Immature natural killer cell (primary cell): Measurements from ENCODE around the gene NMUR1. TPM values are rescaled to one million over a fixed set of nuclear protein-coding genes. Genes with fewer than 3 reads are reported as not detected.
A peak's percentile ranks its signal among the peaks of the same experiment; 100 is the strongest.
"Not testable (repeated sequence)": the region's sequence is repeated elsewhere in the genome, so short reads cannot be mapped to it uniquely, and the experiment has no call there.

ENCODE experiments used
- DNase-seq, 3 donors: peaks; one replicate each; pipeline ENCODE4 v3.0.0; 2022; ENCODE audit warnings: mixed read lengths in 1 of 3
- H3K27ac Mint-ChIP-seq, 6 donors: one replicate each; pipeline ENCODE4 v1.8.0; 2020; ENCODE audit warnings: mixed read lengths in 6 of 6, mild to moderate bottlenecking in 5 of 6, inconsistent platforms in 4 of 6, moderate library complexity in 3 of 6
- H3K27me3 Mint-ChIP-seq, 3 donors: one replicate each; pipeline ENCODE4 v1.8.0; 2020 to 2021; ENCODE audit warnings: low read depth in 3 of 3, mild to moderate bottlenecking in 3 of 3, mixed read lengths in 3 of 3, moderate library complexity in 3 of 3, inconsistent platforms in 1 of 3
- H3K36me3 Mint-ChIP-seq, 3 donors: one replicate each; pipeline ENCODE4 v1.8.0; 2020; ENCODE audit warnings: mixed read lengths in 3 of 3, inconsistent platforms in 2 of 3, mild to moderate bottlenecking in 2 of 3
- H3K4me1 Mint-ChIP-seq, 2 donors: one replicate each; pipeline ENCODE4 v1.8.0; 2020; ENCODE audit warnings: inconsistent platforms in 2 of 2, mild to moderate bottlenecking in 2 of 2, mixed read lengths in 2 of 2, moderate library complexity in 1 of 2
- H3K4me3 Mint-ChIP-seq, 5 donors: one replicate each; pipeline ENCODE4 v1.8.0; 2020; ENCODE audit warnings: mild to moderate bottlenecking in 5 of 5, mixed read lengths in 5 of 5, inconsistent platforms in 3 of 5, moderate library complexity in 3 of 5
- H3K9me3 Mint-ChIP-seq, 6 donors: one replicate each; pipeline ENCODE4 v1.8.0; 2020; ENCODE audit warnings: mild to moderate bottlenecking in 6 of 6, mixed read lengths in 6 of 6, inconsistent platforms in 4 of 6, moderate library complexity in 3 of 6
- polyA plus RNA-seq, 3 donors: library from polyadenylated mRNA; unstranded; fragments of 300-500 nt; fragmentation: Illumina TruSeq; gene quantifications; one replicate each; pipeline ENCODE4 v1.2.3, GENCODE V29; 2021

Gene NMUR1
- polyA plus RNA-seq, 3 donors from 2014 or later: 34.6 to 54.4 (median 37.2) TPM

DNA sequence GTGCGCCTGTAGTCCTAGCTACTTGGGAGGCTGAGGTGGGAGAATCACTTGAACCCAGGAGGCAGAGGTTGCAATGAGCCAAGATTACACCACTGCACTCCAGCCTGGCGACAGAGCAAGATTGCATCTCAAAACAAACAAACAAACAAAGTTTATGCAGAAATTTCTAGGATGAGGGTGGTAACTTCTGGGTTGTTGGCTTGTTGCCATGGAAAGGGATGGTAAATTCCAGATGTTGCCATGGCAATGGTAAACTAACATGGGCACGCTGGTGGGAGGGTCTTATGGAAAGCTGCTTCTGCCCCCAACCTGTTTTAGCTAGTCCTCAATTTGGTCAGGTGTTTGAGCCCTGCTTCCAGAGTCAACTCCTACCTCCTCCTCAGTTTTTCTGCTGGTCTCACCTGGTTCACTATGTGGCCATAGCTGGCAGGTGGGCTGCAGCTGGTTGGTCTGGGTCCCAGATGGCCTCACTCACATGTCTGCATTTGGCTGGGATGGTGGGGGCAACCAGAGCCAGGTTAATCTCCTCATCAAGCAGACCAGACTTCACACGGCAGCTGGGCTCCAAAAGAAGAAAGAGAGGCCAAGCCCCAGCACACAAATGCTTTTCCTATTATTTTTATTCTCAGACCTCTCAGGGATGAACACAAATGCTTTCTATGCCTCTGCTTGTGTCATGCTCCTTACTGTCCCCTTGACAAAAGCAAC lies 35.8 kb upstream of the NMUR1 start:
- Mint-ChIP-seq H3K27ac (peak overlapping the region in 1 of 6 donors; percentile 46), H3K9me3 (no peaks in the 10 kb centered on the region), H3K36me3 (no peaks in the 10 kb centered on the region), H3K27me3 (no peaks in the 10 kb centered on the region), H3K4me3 (no peak overlapping the region), H3K4me1 (peaks cover 0 to 6% of the 10 kb centered on the region in 2 donors)
- DNase-seq: no peak

DNA sequence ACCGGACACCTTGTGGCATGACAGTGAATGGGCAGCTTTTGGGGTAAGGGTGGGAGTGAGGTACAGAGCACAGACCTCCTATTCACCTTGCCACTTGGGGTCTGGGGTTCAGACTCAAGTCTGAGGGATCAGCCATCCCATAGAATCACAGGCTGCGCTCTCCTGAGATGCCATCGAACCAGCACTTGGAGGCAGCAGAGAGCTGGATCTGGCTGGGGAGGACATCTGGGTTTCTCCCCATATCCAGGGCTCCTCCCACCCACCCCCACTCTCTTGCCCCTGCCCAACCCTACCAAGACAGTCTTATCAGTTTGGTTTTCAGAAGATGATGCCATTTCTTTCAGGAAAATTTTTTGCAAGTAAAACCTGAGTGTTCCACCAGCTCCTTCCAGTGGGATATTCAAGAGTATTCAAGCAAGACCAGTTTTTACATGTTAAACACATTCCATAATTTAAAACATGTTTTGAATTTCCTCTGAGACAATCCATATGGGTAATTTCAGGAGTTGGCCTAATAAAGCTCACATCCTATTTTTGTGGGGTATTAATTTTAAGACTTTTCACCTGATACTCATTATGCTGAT lies 33.2 kb upstream of the NMUR1 start:
- Mint-ChIP-seq H3K9me3 (no peaks in the 10 kb centered on the region), H3K4me3 (no peak overlapping the region), H3K27ac (peak overlapping the region in 3 of 6 donors; percentile 4 to 62 (median 26)), H3K4me1 (peaks cover 2 to 12% of the 10 kb centered on the region in 2 donors), H3K27me3 (no peaks in the 10 kb centered on the region), H3K36me3 (no peaks in the 10 kb centered on the region)
- no peak for DNase-seq

DNA sequence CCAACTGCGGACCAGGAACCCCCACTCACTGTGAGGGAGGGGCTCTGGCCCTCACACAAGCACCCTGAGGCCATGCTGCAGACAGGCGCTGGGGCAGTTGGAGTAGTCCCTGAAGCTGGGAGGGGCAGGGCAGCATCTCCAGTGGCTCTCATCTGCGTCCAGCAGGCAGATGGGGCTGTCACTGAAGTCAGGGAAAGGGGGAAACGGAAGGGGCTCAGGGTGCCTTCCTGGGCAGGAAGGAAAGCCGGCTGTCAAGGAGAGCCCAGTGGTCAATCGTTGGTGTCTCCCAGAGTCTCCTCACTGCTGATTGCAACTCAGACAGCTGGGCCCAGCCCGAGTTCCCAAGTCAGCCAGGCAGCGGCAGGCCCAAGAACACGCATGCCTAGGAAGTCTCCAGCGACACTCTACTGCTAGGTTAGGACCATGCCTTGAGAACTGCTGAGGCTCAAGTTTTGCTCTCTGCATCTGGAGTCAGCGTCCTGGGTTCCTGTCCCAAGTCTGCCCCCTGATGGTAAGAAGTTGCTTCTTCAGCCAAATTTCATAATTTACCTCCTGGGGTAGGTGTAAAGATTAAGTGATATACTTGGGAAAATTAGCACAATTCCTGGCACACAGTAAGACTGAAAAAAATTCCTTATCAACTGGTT lies 27.4 kb upstream of the NMUR1 start:
- H3K27me3 Mint-ChIP-seq: peaks cover 0 to 5% (median 4%) of the 10 kb centered on the region in 3 donors
- peak; percentile 78 to 86 (median 83) for DNase-seq
- H3K27ac Mint-ChIP-seq: peak overlapping the region; percentile 92 to 100 (median 96)
- H3K9me3 Mint-ChIP-seq: peaks cover 0 to 11% (median 6%) of the 10 kb centered on the region in 6 donors
- peak overlapping the region; percentile 58 to 99 (median 78) for H3K4me3 Mint-ChIP-seq
- peaks cover 52 to 59% of the 10 kb centered on the region in 2 donors for H3K4me1 Mint-ChIP-seq
- H3K36me3 Mint-ChIP-seq: peaks cover 3 to 7% (median 6%) of the 10 kb centered on the region in 3 donors

DNA sequence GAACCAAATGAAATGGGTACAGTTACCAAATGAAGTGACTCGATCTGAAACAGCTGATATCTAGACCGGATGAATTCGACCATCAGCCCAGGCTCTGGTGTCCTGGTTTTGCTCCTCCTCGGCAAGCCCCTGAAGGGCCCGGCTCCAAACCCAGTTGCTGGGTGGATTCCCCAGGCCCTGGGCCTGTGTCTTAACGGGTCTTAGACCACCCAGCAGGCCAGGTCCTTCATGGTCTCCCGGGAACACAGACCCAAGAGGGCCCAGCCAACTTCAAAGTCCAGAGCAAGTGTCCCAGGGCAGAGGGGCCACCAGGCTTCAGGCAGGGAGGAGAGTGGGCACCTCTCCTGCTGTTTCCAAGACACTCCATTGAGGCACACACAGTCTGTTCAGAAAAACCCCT lies 26.7 kb upstream of the NMUR1 start:
- H3K27me3 Mint-ChIP-seq: peaks cover 0 to 5% (median 4%) of the 10 kb centered on the region in 3 donors
- H3K27ac Mint-ChIP-seq: peak overlapping the region; percentile 92 to 100 (median 96)
- DNase-seq: no peak
- peaks cover 53 to 64% of the 10 kb centered on the region in 2 donors for H3K4me1 Mint-ChIP-seq
- peaks cover 4 to 8% (median 8%) of the 10 kb centered on the region in 3 donors for H3K36me3 Mint-ChIP-seq
- peaks cover 0 to 11% (median 6%) of the 10 kb centered on the region in 6 donors for H3K9me3 Mint-ChIP-seq
- peak overlapping the region; percentile 75 to 99 (median 90) for H3K4me3 Mint-ChIP-seq

DNA sequence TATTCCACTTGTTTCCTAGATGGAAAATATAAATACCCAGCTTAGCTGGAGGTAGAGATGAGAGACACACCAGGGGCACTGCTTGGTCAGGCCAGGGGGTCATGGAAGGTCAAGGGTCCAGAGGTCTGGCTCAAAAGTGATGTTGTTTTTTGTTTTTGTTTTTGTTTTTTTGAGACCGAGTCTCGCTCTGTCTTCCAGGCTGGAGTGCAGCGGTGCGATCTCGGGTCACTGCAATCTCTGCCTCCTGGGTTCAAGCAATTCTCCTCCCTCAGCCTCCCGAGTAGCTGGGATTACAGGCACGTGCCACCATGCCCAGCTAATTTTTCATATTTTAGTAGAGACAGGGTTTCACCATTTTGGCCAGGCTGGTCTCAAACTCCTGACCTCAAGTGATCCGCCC lies 26.3 kb upstream of the NMUR1 start:
- Mint-ChIP-seq H3K27ac (peak overlapping the region; percentile 94 to 100 (median 98)), H3K4me3 (peak overlapping the region; percentile 90 to 99 (median 95)), H3K4me1 (peaks cover 54 to 64% of the 10 kb centered on the region in 2 donors), H3K9me3 (peaks cover 0 to 11% (median 6%) of the 10 kb centered on the region in 6 donors)
- not testable (repeated sequence) for H3K36me3 Mint-ChIP-seq, DNase-seq, H3K27me3 Mint-ChIP-seq

DNA sequence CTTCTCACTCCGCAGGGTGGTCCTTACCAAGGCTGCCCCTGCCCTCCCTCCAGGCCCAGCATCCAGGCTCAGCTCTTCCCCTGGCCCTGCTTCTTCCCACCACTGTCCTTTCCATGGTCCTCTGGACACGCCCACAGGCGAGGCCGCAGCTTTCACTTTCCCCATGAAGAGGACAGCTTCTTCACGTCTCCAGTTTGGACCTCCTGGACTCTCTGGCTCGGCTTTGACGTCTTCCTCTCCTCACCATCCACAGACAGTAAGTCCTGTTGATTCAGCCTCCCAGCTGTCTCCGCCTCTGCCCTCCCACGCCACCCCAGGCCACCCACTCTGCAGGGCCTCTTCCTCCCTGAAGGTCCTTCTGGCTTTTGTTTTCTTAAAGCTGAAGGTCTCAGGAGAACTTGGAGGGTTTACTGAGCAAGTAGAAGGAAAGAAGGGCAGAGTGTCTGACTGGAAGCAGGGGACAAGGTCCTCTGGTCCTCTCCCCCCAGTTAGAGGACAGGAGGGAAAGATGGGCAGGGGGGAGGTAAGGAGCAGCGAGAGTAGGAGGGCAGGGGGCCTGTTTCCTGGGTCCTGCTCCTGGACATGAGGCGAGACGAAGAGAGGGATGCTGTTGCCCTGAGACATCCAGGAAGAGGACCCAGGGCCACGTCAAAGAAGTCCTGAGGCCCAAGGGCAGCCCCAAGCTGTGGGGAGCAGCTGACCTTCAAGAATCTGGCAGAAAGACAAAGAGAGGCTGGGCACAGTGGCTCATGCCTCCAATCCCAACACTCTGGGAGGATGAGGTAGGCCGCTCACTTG lies 24.7 kb upstream of the NMUR1 start:
- Mint-ChIP-seq H3K4me3 (peak overlapping the region; percentile 90 to 99 (median 95)), H3K4me1 (peaks cover 65 to 74% of the 10 kb centered on the region in 2 donors), H3K36me3 (peaks cover 4 to 10% (median 8%) of the 10 kb centered on the region in 3 donors), H3K9me3 (peaks cover 0 to 11% (median 6%) of the 10 kb centered on the region in 6 donors), H3K27me3 (peaks cover 0 to 5% (median 4%) of the 10 kb centered on the region in 3 donors), H3K27ac (peak overlapping the region; percentile 95 to 100 (median 98))
- DNase-seq: peak; percentile 50 to 57 (median 52)

DNA sequence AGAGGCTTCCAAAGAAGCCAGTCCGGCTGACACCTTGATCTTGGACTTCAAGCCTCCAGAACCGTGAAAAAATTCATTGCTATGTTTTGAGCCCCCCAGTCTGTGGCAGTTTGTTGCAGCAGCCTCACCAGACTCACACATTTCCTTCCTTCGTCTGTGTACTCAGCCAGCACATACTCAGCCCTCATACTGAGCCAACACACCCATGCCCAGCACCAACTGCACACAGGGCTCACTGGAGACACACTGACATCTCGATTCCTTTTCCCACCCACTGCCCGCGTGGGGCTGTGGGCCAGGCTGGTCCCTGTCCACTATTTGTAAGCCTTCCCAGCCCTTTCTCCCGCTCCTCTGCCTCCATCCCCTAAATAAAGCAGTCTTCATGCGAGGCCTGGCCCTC lies 24.1 kb upstream of the NMUR1 start:
- Mint-ChIP-seq H3K4me3 (peak overlapping the region; percentile 90 to 99 (median 95)), H3K36me3 (peaks cover 4 to 11% (median 8%) of the 10 kb centered on the region in 3 donors), H3K4me1 (peaks cover 71 to 80% of the 10 kb centered on the region in 2 donors)

DNA sequence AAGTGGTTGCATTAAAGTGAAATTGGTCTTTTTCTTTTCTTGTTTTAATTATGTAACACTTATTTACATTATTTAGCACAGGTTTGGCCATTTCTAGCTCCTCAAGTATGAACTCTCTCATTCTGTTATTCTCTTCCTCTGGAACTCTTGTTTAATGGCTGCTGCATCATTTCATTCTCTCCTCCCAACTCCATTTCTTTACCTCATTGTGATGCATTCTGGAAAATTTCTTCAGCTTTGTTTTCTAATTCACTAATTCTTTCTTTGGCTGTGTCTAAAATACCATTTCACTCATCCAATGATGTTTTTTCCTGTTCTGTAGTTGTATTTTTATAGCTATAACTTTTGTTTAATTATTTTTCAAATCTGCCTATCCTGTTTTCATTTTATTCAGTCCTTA lies 22.5 kb upstream of the NMUR1 start:
- Mint-ChIP-seq H3K27ac (peak overlapping the region; percentile 54 to 100 (median 98)), H3K4me3 (peak overlapping the region in 2 of 5 donors; percentile 45 to 95), H3K9me3 (peaks cover 0 to 11% (median 6%) of the 10 kb centered on the region in 6 donors), H3K27me3 (peaks cover 0 to 9% (median 4%) of the 10 kb centered on the region in 3 donors), H3K4me1 (peaks cover 82 to 86% of the 10 kb centered on the region in 2 donors), H3K36me3 (peaks cover 4 to 14% (median 7%) of the 10 kb centered on the region in 3 donors)
- no peak for DNase-seq

More for the DNA sequence above, 24.1 kb upstream of the NMUR1 start:
- DNase-seq: peak; percentile 46 to 57 (median 56)
- Mint-ChIP-seq H3K27me3 (peaks cover 0 to 5% (median 4%) of the 10 kb centered on the region in 3 donors), H3K27ac (peak overlapping the region; percentile 95 to 100 (median 98)), H3K9me3 (peaks cover 0 to 11% (median 6%) of the 10 kb centered on the region in 6 donors)

DNA sequence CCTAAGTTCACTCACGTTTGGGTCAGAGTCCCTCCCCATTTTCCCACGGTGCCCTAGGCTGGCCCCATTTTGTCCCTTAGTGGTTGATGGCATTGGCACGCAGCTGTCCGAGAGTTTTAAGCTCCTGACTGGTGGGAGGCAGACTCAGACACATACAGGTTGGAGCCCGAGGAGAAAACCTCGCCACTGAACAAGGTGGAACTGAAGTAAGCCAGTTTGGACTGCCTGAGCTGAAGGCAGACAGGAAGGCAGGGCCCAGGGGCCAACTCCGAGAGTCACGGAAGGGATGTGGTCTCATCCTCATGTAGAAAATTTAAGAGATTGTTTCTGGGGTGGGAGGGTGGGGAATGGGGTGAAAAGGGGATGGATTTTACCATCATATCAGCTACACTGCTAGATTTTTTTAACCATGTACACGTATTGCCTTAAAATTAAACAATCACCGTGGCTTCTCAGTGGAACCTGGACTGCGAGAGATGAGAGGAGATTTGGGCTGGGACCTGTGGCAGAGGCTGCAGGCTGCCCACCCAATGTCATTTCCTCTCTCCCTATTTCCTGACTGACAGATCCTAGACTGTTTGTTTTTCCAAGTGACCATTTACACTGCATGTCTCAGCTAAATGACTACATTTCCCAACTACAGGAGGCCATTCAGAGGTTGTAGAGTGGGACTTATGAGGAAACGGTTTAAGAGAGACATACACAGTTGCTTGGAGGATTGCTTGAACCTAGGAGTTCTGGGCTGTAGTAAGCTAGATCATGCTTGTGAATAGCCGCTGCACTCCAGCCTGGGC lies 19.4 kb upstream of the NMUR1 start:
- H3K27me3 Mint-ChIP-seq: peaks cover 9 to 16% (median 13%) of the 10 kb centered on the region in 3 donors
- H3K4me1 Mint-ChIP-seq: peaks cover 80 to 85% of the 10 kb centered on the region in 2 donors
- H3K4me3 Mint-ChIP-seq: peak overlapping the region; percentile 12 to 74 (median 58)
- H3K36me3 Mint-ChIP-seq: peaks cover 4 to 14% (median 7%) of the 10 kb centered on the region in 3 donors
- peak overlapping the region; percentile 41 to 91 (median 86) for H3K27ac Mint-ChIP-seq
- peak in 1 of 3 donors; percentile 14 for DNase-seq
- H3K9me3 Mint-ChIP-seq: peaks cover 3 to 11% (median 6%) of the 10 kb centered on the region in 6 donors

DNA sequence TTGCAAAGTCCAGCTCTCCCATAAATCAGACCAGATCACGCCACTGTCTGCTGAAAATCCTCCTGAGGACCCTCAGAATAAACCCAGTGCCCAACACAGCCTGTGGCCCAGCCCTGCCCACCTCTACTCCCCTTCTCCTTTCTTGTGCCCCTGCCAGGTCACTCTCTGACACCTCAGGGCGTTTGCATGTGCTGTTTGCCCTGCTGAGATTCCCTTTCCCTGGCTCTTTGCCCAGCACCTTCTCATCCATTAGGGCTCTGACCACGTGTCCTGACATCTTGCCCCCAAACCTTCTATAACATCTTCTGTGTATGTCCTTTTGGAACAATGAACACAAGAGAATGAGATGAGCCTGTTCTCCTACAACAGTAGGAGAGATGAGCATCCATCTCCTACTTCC lies 18.5 kb upstream of the NMUR1 start:
- Mint-ChIP-seq H3K27ac (peak overlapping the region; percentile 41 to 85 (median 56)), H3K27me3 (peaks cover 9 to 16% (median 10%) of the 10 kb centered on the region in 3 donors), H3K36me3 (peaks cover 4 to 14% (median 7%) of the 10 kb centered on the region in 3 donors), H3K4me3 (peak overlapping the region; percentile 12 to 58 (median 36)), H3K4me1 (peaks cover 76 to 78% of the 10 kb centered on the region in 2 donors), H3K9me3 (peaks cover 3 to 11% (median 6%) of the 10 kb centered on the region in 6 donors)
- DNase-seq: no peak

DNA sequence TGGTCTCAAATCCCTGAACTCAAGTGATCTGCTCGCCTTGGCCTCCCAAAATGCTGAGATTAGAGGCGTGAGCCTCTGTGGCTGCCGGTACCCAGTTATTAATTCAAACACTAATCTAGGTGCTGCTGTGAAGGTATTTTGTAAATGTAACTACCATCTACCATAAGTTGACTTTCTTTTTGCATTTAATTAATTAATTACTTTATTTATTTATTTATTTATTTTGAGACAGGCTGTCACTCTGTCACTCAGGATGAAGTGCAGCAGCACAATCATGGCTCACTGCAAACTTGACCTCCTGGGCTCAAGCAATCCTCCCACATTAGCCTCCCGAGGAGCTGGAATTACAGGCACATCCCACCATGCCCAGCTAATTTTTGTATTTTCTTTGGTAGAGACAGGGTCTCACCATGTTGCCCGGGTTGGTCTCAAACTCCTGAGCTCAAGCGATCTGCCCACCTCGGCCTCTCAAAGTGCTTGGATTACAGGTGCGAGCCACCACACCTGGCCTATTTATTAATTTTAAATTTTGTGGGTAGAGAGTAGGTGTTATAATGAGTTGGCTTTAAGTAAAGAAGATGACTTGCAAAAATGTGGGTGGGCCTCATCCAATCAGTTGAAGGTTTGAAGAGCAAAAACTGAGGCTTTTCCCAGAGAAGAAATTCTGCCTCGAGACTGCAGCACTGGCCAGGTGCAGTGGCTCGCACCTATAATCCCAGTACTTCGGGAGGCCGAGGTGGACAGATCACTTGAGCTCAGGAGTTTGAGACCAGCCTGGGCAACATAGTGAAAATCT lies 17.3 kb upstream of the NMUR1 start:
- peak overlapping the region; percentile 51 to 100 (median 88) for H3K27ac Mint-ChIP-seq
- H3K4me3 Mint-ChIP-seq: peak overlapping the region; percentile 26 to 64 (median 42)
- H3K36me3 Mint-ChIP-seq: peaks cover 1 to 6% (median 5%) of the 10 kb centered on the region in 3 donors
- peaks cover 76 to 79% of the 10 kb centered on the region in 2 donors for H3K4me1 Mint-ChIP-seq
- H3K9me3 Mint-ChIP-seq: peaks cover 0 to 6% (median 1%) of the 10 kb centered on the region in 6 donors
- no peak for DNase-seq
- H3K27me3 Mint-ChIP-seq: peaks cover 9 to 14% (median 13%) of the 10 kb centered on the region in 3 donors
